Loucy (cell line): ENCODE measurements around the gene UBL7.

ENCODE experiments used
- CTCF ChIP-seq: fragments of 200-600 bp; sonication (generic); conservative IDR thresholded peaks from 2 replicates; pipeline ENCODE4 v1.5.1; 2014; ENCODE audit warnings: mild to moderate bottlenecking, antibody characterized with exemption, low read length
- EZH2phosphoT487 ChIP-seq: fragments of 200-600 bp; IDR thresholded peaks from 2 replicates; pipeline ENCODE4 v1.6.1; 2018; ENCODE audit warnings: antibody characterized with exemption, mild to moderate bottlenecking, moderate library complexity, borderline replicate concordance

GRCh38 chr15:74504418-74504817 is 43.5 kb upstream of the UBL7 start:
- TF ChIP-seq CTCF (no peak), EZH2phosphoT487 (no peak)
